GM19467 (cell line): Measurements from ENCODE around the gene MET.

ENCODE experiments used
- ATAC-seq: cut with Tn5 transposase; IDR thresholded peaks from one replicate; pipeline ENCODE4 v1.9.1; 2021; ENCODE audit warnings: mild to moderate bottlenecking, moderate library complexity; ENCODE audit not compliant: unreplicated experiment

MET gene

GRCh38 chr7:116837586-116837985, 165.6 kb downstream of the MET start:
- ATAC-seq, result no peak

GRCh38 chr7:116840256-116840655, 168.3 kb downstream of the MET start:
- ATAC-seq, result no peak

GRCh38 chr7:116842371-116842770, 170.4 kb downstream of the MET start:
- no peak for ATAC-seq

- no peak for ATAC-seq
Observed at GRCh38 chr7:116843378-116843777, 171.4 kb downstream of the MET start.
